Posterior cingulate gyrus (tissue), 11 donors: ENCODE data around the gene SACM1L.
"Not testable (repeated sequence)": the region's sequence is repeated elsewhere in the genome, so short reads cannot be mapped to it uniquely, and the experiment has no call there.

Experiments used
- DNase-seq, 10 donors: peaks; one replicate each; pipeline versions ENCODE4 v3.0.0 to v3.0.0-alpha.2; 2020 to 2021; ENCODE audit warnings: mixed read lengths in 3 of 10
- intact Hi-C: fragments of 100-400 bp; cut with DNase I; formaldehyde crosslinking; loops from one replicate; pipeline ENCODE4 v1.15.1; 2023

SACM1L gene

GRCh38 chr3:45690336-45691035 is 1.3 kb downstream of the SACM1L start:
- intact Hi-C loops, result no loop called here
- no peak for DNase-seq

GRCh38 chr3:45691842-45692241 is 2.6 kb downstream of the SACM1L start:
- intact Hi-C loops, result no loop called here
- no peak for DNase-seq

GRCh38 chr3:45692866-45693265 is 3.7 kb downstream of the SACM1L start:
- intact Hi-C loops, result no loop called here
- DNase-seq, result no peak

GRCh38 chr3:45693941-45694521 is 4.8 kb downstream of the SACM1L start:
- no peak for DNase-seq
- intact Hi-C loops, result no loop called here

GRCh38 chr3:45695166-45695565 is 6.0 kb downstream of the SACM1L start:
- intact Hi-C loops, DNase-seq: not testable (repeated sequence)

GRCh38 chr3:45700570-45701073 is 11.4 kb downstream of the SACM1L start:
- intact Hi-C loops, result no loop called here
- no peak for DNase-seq

- no peak for DNase-seq
- intact Hi-C loops, result no loop called here
Observed at GRCh38 chr3:45701172-45701867, 12.1 kb downstream of the SACM1L start.

GRCh38 chr3:45704301-45704943 is 15.2 kb downstream of the SACM1L start:
- intact Hi-C loops, result no loop called here
- DNase-seq, result no peak

- intact Hi-C loops, result no loop called here
- no peak for DNase-seq
Observed at GRCh38 chr3:45705839-45706808, 16.9 kb downstream of the SACM1L start.

GRCh38 chr3:45711931-45712330 is 22.7 kb downstream of the SACM1L start:
- DNase-seq, result no peak
- intact Hi-C loops, result no loop called here

- intact Hi-C loops, result no loop called here
- no peak for DNase-seq
Observed at GRCh38 chr3:45712434-45713110, 23.4 kb downstream of the SACM1L start.

GRCh38 chr3:45715945-45716344 is 26.7 kb downstream of the SACM1L start:
- DNase-seq, result no peak
- intact Hi-C loops, result no loop called here

GRCh38 chr3:45716790-45717336 is 27.7 kb downstream of the SACM1L start:
- no peak for DNase-seq
- intact Hi-C loops, result no loop called here

- intact Hi-C loops, result no loop called here
- no peak for DNase-seq
Observed at GRCh38 chr3:45719655-45720487, 30.7 kb downstream of the SACM1L start.

- no peak for DNase-seq
- intact Hi-C loops, result no loop called here
Observed at GRCh38 chr3:45724911-45725310, 35.7 kb downstream of the SACM1L start.

- no peak for DNase-seq
- intact Hi-C loops, result no loop called here
Observed at GRCh38 chr3:45729614-45730013, 40.4 kb downstream of the SACM1L start.

GRCh38 chr3:45730409-45731154 is 41.4 kb downstream of the SACM1L start:
- DNase-seq, result no peak
- intact Hi-C loops, result no loop called here

- intact Hi-C loops, result no loop called here
- DNase-seq, result no peak
Observed at GRCh38 chr3:45736707-45737106, 47.5 kb downstream of the SACM1L start.
